Activated T-helper 1 cell treated with anti-CD3 and anti-CD28 coated beads, Interleukin-12 subunit alpha, Interleukin-12 subunit beta, Interleukin-2, Interleukin-4 antibody, amounts not matched to agents 30 ng/mL and 10 ng/mL and 1 ng/mL, durations not matched to agents 14 hours and 24 hours and 36 hours (primary cell): ENCODE measurements around the gene SPTBN2. TPM values are rescaled to one million over a fixed set of nuclear protein-coding genes. Genes with fewer than 3 reads are reported as not detected.

Experiments
- total RNA-seq: library from RNA; stranded (reverse); gene quantifications from 2 replicates; pipeline ENCODE4 v1.2.3, GENCODE V29; 2022

SPTBN2 gene
- total RNA-seq, 1 donor from 2014 or later: 0.91 TPM

Other genes starting within 250 kb of the SPTBN2 start
- 102 and 112 TPM in 2 replicates for gene DPP3, start 248.8 kb downstream of the SPTBN2 start, total RNA-seq
- gene BBS1, start 218.6 kb downstream of the SPTBN2 start, total RNA-seq: 18.0 and 18.1 TPM in 2 replicates
- 14.6 and 15.6 TPM in 2 replicates for gene ZDHHC24, start 183.2 kb downstream of the SPTBN2 start, total RNA-seq
- gene ACTN3, start 182.3 kb downstream of the SPTBN2 start, total RNA-seq: 0.05 TPM in 1 of 2 replicates, not detected in the other
- 0.71 and 0.73 TPM in 2 replicates for gene CTSF, start 160.6 kb downstream of the SPTBN2 start, total RNA-seq
- gene CCDC87, start 136.2 kb downstream of the SPTBN2 start, total RNA-seq: 0.29 and 0.37 TPM in 2 replicates
- 25.3 and 32.1 TPM in 2 replicates for gene CCS, start 136.0 kb downstream of the SPTBN2 start, total RNA-seq
- gene RBM14, start 112.6 kb downstream of the SPTBN2 start, total RNA-seq: 198 and 200 TPM in 2 replicates
- 131 and 133 TPM in 2 replicates for gene RBM4, start 90.5 kb downstream of the SPTBN2 start, total RNA-seq
- gene RBM4B, start 51.3 kb downstream of the SPTBN2 start, total RNA-seq: 14.3 and 16.6 TPM in 2 replicates
- 30.9 and 34.4 TPM in 2 replicates for gene RCE1, start 114.2 kb upstream of the SPTBN2 start, total RNA-seq
- gene LRFN4, start 127.8 kb upstream of the SPTBN2 start, total RNA-seq: 48.4 and 49.6 TPM in 2 replicates
- 11.2 and 15.9 TPM in 2 replicates for gene PC, start 229.2 kb upstream of the SPTBN2 start, total RNA-seq
- not detected in 2 replicates for gene C11orf86, start 246.1 kb upstream of the SPTBN2 start, total RNA-seq